ENCODE data around the gene KCNA1.

Gene KCNA1

GRCh38 chr12:4910502-4911315 lies 1.0 kb downstream of the KCNA1 start:
- peak; percentile 25 for DNase-seq (ENCODE audit: low spot score)
- FAIRE-seq: no peak

DNA sequence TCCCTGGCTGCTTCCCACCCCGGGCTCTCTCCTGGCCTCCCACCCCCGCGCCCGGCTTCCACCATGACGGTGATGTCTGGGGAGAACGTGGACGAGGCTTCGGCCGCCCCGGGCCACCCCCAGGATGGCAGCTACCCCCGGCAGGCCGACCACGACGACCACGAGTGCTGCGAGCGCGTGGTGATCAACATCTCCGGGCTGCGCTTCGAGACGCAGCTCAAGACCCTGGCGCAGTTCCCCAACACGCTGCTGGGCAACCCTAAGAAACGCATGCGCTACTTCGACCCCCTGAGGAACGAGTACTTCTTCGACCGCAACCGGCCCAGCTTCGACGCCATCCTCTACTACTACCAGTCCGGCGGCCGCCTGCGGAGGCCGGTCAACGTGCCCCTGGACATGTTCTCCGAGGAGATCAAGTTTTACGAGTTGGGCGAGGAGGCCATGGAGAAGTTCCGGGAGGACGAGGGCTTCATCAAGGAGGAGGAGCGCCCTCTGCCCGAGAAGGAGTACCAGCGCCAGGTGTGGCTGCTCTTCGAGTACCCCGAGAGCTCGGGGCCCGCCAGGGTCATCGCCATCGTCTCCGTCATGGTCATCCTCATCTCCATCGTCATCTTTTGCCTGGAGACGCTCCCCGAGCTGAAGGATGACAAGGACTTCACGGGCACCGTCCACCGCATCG lies 1.8 kb downstream of the KCNA1 start:
- FAIRE-seq (no peak), DNase-seq (ENCODE audit: low spot score) (no peak)

GRCh38 chr12:4914720-4915119 lies 5.0 kb downstream of the KCNA1 start:
- no peak for FAIRE-seq

DNA sequence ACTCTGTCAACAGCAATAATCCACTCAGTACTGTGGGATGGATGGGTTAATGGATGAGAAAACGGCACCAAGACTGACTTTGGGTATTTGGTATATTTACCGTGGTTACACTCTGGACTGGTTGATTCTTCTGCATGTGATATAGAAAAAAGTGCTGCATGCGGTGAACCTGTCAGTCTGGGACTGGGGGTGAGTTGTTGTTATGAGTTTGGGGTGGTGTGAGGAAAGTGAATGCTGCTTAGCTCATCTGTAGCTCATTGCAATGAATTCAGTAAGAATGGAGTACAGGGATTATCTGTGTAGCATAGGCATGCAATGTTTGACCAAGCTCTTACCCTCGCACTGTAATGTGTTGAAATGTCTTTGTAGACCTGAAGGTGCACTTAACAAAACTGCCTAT lies 6.0 kb downstream of the KCNA1 start:
- FAIRE-seq: peak; percentile 13

More at GRCh38 chr12:4914720-4915119, 5.0 kb downstream of the KCNA1 start:
- no peak for DNase-seq (ENCODE audit: low spot score)

DNA sequence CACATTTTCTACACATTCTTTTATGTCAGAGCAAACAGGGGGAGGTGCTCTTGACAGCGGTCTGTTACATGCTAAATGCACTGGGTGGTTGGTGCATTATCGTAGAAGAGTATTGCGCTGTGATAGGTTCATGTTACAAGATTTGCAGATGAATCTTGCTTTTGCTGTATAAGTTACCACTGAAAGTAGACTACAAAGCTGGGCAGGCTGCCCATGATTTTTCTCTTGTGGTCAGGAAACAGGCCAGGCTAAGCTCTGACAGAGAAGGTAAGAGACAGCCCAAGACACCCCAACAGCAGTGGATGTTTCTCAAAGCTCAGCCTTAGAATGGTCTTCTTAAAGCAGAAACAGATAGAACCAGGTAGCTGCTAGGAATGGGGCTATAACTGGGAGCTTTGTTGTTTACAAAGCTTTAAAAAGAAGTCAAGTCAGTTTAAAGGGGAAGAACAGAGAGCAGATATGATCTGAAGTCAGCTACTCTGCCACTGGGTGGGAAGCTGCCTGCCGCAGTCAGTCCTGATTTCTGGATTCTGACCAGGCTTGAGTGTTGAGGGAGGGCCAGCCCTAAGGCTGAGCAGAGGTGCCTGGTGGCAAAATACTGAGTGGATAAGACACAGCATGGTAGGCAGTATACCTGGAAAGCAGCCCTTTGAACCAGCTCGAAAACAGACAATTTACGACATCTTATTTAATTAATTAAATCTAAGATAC lies 9.4 kb downstream of the KCNA1 start:
- peak; percentile 41 for DNase-seq (ENCODE audit: low spot score)
- FAIRE-seq: peak; percentile 48

More for the DNA sequence above, 6.0 kb downstream of the KCNA1 start:
- DNase-seq (ENCODE audit: low spot score): no peak

DNA sequence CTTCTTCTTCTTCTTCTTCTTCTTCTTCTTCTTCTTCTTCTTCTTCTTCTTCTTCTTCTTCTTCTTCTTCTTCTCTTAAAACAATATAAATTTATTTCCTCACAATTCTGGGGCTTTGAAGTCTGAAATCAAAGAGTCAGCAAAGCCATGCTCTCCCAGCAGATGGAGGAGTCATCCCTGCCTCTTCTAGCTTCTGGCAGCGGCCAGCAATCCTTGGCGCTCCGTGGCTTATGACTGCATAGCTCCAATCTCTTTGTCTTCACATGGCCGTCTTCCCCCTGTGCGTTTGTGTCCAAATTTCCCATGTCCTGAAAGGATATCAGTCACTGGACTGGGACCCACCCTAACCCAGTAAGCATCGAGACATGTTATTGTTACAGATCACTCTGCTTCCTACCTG lies 22.9 kb downstream of the KCNA1 start:
- DNase-seq (ENCODE audit: low spot score): no peak
- no peak for FAIRE-seq

GRCh38 chr12:4933411-4933810 lies 23.7 kb downstream of the KCNA1 start:
- no peak for DNase-seq (ENCODE audit: low spot score)
- FAIRE-seq: no peak

GRCh38 chr12:4934407-4935035 lies 24.8 kb downstream of the KCNA1 start:
- FAIRE-seq: no peak

GRCh38 chr12:4938900-4939299 lies 29.2 kb downstream of the KCNA1 start:
- FAIRE-seq (no peak), DNase-seq (ENCODE audit: low spot score) (no peak)

More at GRCh38 chr12:4934407-4935035, 24.8 kb downstream of the KCNA1 start:
- peak; percentile 40 for DNase-seq (ENCODE audit: low spot score)

DNA sequence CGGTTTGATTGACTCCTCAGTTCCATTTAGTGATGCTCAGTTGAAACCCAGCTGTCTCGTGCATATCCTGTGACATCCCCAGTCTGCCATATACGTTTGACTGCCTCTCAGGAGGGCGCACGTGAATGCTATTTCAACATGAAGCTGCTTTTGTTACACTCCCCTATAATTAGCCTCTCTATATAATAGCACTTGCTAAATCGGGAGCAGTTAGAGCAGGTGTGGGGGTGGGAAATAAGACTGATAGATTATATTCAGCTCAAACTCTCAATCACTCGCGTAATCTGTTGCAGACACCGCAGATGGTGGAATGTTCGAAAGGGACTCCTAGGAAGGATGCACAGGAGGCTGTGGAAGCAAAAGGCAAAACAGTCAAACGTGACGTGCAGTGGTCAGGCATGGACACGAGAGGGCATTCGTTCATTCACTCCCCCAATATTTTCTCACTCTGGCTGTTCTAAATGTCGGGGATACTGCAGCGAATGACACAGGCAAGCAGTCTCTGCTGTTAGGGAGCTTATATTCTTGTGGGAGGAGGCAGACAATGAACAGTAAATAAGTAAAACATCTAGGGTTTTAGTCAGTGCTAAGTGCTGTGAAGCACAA lies 29.8 kb downstream of the KCNA1 start:
- DNase-seq (ENCODE audit: low spot score) (no peak), FAIRE-seq (peak; percentile 70)

DNA sequence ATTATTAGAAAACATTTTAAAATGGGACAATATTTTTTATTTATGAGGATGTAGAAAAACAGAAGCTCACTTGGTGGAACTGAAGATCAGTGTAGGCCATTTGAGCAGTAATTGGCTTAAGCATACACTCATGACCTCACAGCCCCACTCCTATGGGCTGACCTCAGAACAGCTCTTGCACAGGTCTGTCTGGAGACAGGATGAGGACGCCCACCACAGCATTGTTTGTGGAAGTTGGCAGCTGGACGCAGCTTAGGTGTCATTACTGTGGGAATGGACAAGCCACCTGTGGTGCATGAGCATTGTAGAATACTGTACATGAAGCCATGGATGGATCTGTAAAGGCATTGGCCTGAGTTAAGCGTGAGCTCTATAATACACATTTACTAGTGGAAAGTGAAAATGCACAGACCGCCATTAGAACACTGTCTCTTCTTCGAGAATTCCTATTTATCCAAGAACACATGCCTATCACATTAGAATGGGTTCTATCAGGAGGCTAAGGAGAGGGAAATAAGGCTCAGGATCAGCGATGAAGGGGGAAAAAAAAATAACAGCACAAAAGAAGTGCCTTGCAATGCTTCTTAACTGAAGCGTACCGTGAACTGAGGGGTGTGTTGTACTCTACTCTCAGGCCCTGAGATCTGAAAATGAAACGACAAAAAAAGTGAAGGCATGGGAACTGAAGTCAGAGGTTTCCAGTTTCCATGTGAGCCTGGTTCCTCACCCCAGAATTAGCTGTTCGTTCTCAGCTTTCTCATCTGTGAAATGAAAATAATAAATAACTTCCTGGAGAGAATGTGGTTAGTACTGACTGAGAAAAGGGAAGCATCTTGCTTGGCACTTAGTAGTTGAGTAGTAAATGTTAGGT lies 33.6 kb downstream of the KCNA1 start:
- FAIRE-seq (no peak), DNase-seq (ENCODE audit: low spot score) (no peak)

DNA sequence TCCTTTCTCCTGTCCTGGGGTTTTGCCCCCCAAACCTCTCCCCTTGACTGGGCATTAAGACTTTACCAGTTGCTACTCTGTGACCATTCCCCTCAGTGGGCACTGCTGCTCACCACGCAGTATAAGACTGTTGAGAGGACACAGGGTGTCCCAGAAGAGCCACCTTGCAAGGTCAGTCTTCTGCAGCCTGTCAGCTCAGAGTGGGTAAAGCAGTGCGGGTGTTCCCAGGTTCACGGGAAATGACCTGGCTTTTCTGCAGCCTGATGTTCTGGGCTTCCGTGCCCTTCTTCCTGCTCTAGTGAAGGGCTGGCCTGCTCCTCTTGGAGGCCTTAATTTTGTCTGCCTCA lies 34.2 kb downstream of the KCNA1 start:
- FAIRE-seq (no peak), DNase-seq (ENCODE audit: low spot score) (no peak)

DNA sequence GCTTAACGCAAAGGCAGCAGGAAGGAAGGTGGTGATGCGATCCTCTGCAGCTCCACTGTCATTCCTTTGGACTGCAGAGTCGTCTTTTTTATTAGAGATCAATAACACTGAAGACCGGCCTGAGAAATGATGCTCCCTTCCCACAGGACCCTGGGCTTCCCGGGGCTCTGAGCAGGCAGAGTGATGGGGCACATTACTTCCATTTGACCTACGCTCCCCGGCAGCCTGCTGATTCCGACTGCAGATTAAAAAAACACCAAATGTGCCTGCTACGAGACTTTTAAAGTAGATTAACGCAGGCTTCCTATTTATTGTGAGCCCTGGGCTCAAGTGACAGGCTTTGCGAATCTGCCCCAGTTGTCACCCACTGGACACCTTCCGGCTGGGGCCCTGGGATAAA lies 37.5 kb downstream of the KCNA1 start:
- FAIRE-seq: no peak
- no peak for DNase-seq (ENCODE audit: low spot score)

DNA sequence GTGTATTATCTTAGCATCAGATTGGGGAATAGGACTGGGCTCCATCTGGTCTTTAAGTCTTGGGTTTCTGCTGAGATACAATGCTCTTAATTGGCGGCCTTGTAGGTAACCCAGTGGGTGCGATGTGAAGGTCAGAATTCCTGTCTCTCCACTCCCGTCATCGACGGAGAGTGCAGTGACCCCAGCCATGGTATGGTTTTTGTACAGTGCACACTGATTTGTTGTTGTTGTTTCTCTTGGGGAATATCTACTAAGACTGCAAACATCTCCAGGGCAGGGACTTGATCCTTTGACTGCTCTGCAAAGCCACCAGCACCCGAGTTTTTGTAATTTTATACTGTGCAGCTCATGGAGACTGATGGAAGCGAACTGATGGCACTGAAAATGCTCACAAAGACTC lies 41.4 kb downstream of the KCNA1 start:
- FAIRE-seq (peak; percentile 46), DNase-seq (ENCODE audit: low spot score) (no peak)

- no peak for FAIRE-seq
- DNase-seq (ENCODE audit: low spot score): no peak
These were observed 41.9 kb downstream of the KCNA1 start for GRCh38 chr12:4951601-4952000.

- FAIRE-seq (peak; percentile 61), DNase-seq (ENCODE audit: low spot score) (no peak)
These were observed 45.1 kb downstream of the KCNA1 start for GRCh38 chr12:4954621-4955354.

DNA sequence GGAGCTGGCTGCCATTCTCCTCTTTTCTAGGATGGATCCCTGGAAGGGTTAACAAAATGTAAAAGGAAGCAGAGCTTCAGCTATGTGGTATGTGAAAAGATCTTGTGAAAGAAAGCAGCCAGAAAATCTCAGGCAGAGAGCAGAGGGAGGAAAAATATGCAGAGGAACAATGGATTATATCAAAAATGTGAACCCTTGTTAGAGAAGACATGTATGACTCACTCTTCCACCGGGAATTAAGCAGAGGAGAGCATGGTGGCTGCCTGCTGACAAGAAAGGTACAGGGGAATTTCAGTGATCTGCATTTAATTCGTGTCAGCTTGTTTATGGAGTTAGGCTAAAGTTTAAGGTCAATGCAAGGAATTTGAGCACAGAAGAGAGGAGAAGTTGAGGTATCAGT lies 46.3 kb downstream of the KCNA1 start:
- FAIRE-seq: peak; percentile 87
- DNase-seq (ENCODE audit: low spot score): peak; percentile 71

DNA sequence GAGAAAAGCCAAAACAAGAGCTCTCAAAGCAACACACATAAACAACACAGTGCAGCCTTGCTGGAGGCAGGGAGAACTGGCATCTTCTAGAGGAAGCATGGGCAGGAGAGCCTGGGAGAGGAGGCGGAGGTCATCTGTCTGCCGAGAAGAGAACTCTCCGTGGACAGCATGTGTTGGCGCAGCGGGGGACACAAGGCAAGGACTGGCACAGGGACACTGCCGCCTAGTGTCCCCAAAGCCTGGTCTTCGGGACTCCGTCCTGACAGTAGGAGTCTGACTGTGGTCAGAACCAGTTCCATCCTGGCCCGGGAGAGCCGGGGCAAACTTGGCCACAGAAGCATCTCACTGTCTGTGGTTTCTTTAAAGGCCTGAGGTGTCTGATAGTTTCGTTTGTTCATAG lies 47.3 kb downstream of the KCNA1 start:
- DNase-seq (ENCODE audit: low spot score) (no peak), FAIRE-seq (no peak)

DNA sequence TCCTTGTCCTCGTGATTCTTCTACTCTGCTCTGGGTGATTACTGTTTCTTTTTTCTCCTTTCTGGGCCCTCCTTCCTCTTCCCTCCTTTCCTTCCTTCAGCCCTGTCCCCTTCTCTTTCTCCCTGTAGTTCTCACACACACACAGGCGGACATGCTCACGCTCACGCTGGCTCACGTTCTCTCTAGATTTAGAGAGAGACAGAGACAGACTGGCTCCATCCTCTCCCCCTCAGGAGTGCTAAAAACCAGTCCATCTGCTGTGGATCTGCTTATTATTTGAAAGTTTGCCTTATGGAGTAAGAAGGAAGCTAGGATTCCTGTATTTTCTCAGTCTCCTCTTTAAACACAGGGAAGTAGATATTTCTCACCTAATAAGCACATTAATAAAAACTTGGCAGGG lies 48.1 kb downstream of the KCNA1 start:
- FAIRE-seq: peak; percentile 23
- DNase-seq (ENCODE audit: low spot score): no peak
